Fibroblast of lung (primary cell): ENCODE results near the gene ADD2. TPM values are rescaled to one million over a fixed set of nuclear protein-coding genes. Genes with fewer than 3 reads are reported as not detected.
A peak's percentile ranks its signal among the peaks of the same experiment; 100 is the strongest.

ENCODE experiments used
- DNase-seq, 2 donors: peaks; one replicate each; pipeline versions ENCODE4 v3.0.0 to v3.0.0-alpha.2; 2010; ENCODE audit warnings: low read depth in 2 of 2
- H2AFZ ChIP-seq: 2 replicates; pipeline ENCODE4 v1.5.1; 2012; ENCODE audit warnings: low read length, control low read depth, inconsistent platforms
- H3K27ac ChIP-seq: 2 replicates; pipeline ENCODE4 v1.5.1; 2011; ENCODE audit warnings: low read length, control low read depth; ENCODE audit not compliant: insufficient read depth
- H3K27me3 ChIP-seq: 2 replicates; pipeline ENCODE4 v1.5.1; 2011; ENCODE audit warnings: mild to moderate bottlenecking, low read length; ENCODE audit not compliant: control insufficient read depth, insufficient read depth
- H3K36me3 ChIP-seq: 2 replicates; pipeline ENCODE4 v1.5.1; 2011; ENCODE audit warnings: low read length; ENCODE audit not compliant: control insufficient read depth, insufficient read depth
- H3K4me1 ChIP-seq: 2 replicates; pipeline ENCODE4 v1.5.1; 2011; ENCODE audit warnings: low read length; ENCODE audit not compliant: control insufficient read depth, insufficient read depth; ENCODE audit errors: extremely low read depth
- H3K4me2 ChIP-seq: 2 replicates; pipeline ENCODE4 v1.5.1; 2011; ENCODE audit warnings: low read length, control low read depth; ENCODE audit not compliant: insufficient read depth; ENCODE audit errors: extremely low read depth
- H3K4me3 ChIP-seq, 4 experiments: fragments of 200-600 bp in 1 of 4; sonication (generic) in 1 of 4; replicated peaks in 1 of 4; 2 replicates each; pipeline ENCODE4 v1.5.1; 2011 to 2016; ENCODE audit warnings: low read length in 4 of 4, low read depth in 3 of 4, mild to moderate bottlenecking in 3 of 4, control low read depth in 2 of 4, inconsistent platforms in 1 of 4, mixed read lengths in 1 of 4; ENCODE audit not compliant: insufficient read depth in 1 of 4; ENCODE audit errors: control extremely low read depth in 1 of 4
- H3K79me2 ChIP-seq: 2 replicates; pipeline ENCODE4 v1.5.1; 2012; ENCODE audit warnings: mild to moderate bottlenecking, low read length, inconsistent platforms; ENCODE audit not compliant: control insufficient read depth, insufficient read depth
- H3K9ac ChIP-seq: 2 replicates; pipeline ENCODE4 v1.5.1; 2011; ENCODE audit warnings: mild to moderate bottlenecking, low read length, control low read depth; ENCODE audit not compliant: insufficient read depth
- H3K9me3 ChIP-seq: 2 replicates; pipeline ENCODE4 v1.5.1; 2012; ENCODE audit warnings: low read depth, low read length; ENCODE audit not compliant: control insufficient read depth, insufficient read depth
- H4K20me1 ChIP-seq: 2 replicates; pipeline ENCODE4 v1.5.1; 2011; ENCODE audit warnings: low read length; ENCODE audit not compliant: control insufficient read depth, insufficient read depth; ENCODE audit errors: extremely low read depth
- EZH2 ChIP-seq: IDR thresholded peaks from 2 replicates; pipeline ENCODE4 v1.5.1; 2012; ENCODE audit warnings: low read length, control low read depth, mild to moderate bottlenecking; ENCODE audit errors: missing control alignments
- polyA plus RNA-seq, 2 donors: library from polyadenylated mRNA; depleted of rRNA in 1 of 2; stranded (reverse) in 1 of 2; unstranded in 1 of 2; fragments of >200 nt; gene quantifications; 2 replicates each; pipeline ENCODE4 v1.2.1, GENCODE V29; 2011 to 2012; ENCODE audit warnings: missing spikeins in 1 of 2
- total RNA-seq: library from RNA; depleted of rRNA; stranded (reverse); fragments of >200 nt; gene quantifications from 2 replicates; pipeline ENCODE4 v1.2.1, GENCODE V29; 2014
- TF ChIP-seq, protein P1 (sequence below), 2 donors: IDR thresholded peaks in 1 of 2; conservative IDR thresholded peaks in 1 of 2; 1 replicate in 1 of 2; 2 replicates in 1 of 2; pipeline ENCODE4 v1.5.1; 2011 to 2012; ENCODE audit warnings: low read length in 2 of 2, control low read depth in 1 of 2, inconsistent platforms in 1 of 2, low read depth in 1 of 2, mild to moderate bottlenecking in 1 of 2

ADD2 gene
- total and polyA plus RNA-seq, 2 donors (not counting 1 experiment from before 2014, with no cell fraction given), result 0.22 to 2.5 TPM

GRCh38 chr2:70671092-70671675 is 96.8 kb downstream of the ADD2 start:
- TF ChIP-seq, protein P1, sequence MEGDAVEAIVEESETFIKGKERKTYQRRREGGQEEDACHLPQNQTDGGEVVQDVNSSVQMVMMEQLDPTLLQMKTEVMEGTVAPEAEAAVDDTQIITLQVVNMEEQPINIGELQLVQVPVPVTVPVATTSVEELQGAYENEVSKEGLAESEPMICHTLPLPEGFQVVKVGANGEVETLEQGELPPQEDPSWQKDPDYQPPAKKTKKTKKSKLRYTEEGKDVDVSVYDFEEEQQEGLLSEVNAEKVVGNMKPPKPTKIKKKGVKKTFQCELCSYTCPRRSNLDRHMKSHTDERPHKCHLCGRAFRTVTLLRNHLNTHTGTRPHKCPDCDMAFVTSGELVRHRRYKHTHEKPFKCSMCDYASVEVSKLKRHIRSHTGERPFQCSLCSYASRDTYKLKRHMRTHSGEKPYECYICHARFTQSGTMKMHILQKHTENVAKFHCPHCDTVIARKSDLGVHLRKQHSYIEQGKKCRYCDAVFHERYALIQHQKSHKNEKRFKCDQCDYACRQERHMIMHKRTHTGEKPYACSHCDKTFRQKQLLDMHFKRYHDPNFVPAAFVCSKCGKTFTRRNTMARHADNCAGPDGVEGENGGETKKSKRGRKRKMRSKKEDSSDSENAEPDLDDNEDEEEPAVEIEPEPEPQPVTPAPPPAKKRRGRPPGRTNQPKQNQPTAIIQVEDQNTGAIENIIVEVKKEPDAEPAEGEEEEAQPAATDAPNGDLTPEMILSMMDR (conservative IDR thresholded peaks at IDR 0.05 in 1 of 2, IDR thresholded peaks at IDR 0.05 in 1 of 2; ENCODE audit: low read depth in 1 of 2, low read length in 2 of 2), result no peak
- TF ChIP-seq EZH2, result no peak
- no peak overlapping the region for H3K27ac ChIP-seq
- no peaks in the 10 kb centered on the region for H3K36me3 ChIP-seq
- no peak overlapping the region for H3K4me3 ChIP-seq
- no peaks in the 10 kb centered on the region for H3K4me1 ChIP-seq
- no peak overlapping the region for H2AFZ ChIP-seq
- no peak overlapping the region for H3K4me2 ChIP-seq
- H3K79me2 ChIP-seq, result no peaks in the 10 kb centered on the region
- H3K27me3 ChIP-seq, result no peaks in the 10 kb centered on the region
- H3K9me3 ChIP-seq, result no peaks in the 10 kb centered on the region
- DNase-seq, result peak in 1 of 2 donors; percentile 24
- H4K20me1 ChIP-seq, result no peaks in the 10 kb centered on the region
- H3K9ac ChIP-seq, result no peak overlapping the region

- H3K9ac ChIP-seq, result no peak overlapping the region
- TF ChIP-seq, protein P1 (conservative IDR thresholded peaks at IDR 0.05 in 1 of 2, IDR thresholded peaks at IDR 0.05 in 1 of 2; ENCODE audit: low read depth in 1 of 2, low read length in 2 of 2), result no peak
- TF ChIP-seq EZH2, result no peak
- H3K4me1 ChIP-seq, result no peaks in the 10 kb centered on the region
Measured at GRCh38 chr2:70670626-70671025, 97.4 kb downstream of the ADD2 start.

DNA sequence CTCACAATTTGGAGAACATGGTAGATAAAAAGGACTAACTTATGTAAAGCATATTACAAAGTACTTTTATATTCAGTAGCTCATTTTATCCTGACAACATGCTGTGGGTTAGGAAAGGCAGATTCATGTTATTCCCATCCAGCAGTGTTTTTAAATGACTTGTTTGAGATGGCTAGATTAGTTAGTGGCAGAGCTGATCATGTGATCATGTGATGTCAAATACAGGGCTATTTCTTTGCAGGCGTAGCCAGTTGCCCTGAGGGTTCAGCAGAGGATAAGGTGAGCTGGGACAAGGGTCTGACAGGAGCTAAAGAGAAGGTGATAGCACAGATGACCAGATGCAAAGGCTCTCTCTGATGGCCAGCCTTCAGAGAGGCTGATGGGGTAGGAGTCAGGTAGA is 97.8 kb downstream of the ADD2 start:
- no peak for DNase-seq
- no peaks in the 10 kb centered on the region for H3K27me3 ChIP-seq
- no peak overlapping the region for H2AFZ ChIP-seq
- no peak overlapping the region for H3K4me2 ChIP-seq
- no peaks in the 10 kb centered on the region for H3K9me3 ChIP-seq
- no peaks in the 10 kb centered on the region for H3K36me3 ChIP-seq
- H3K4me1 ChIP-seq, result no peaks in the 10 kb centered on the region
- no peak overlapping the region for H3K27ac ChIP-seq
- no peak overlapping the region for H3K9ac ChIP-seq
- no peaks in the 10 kb centered on the region for H4K20me1 ChIP-seq
- H3K79me2 ChIP-seq, result no peaks in the 10 kb centered on the region
- TF ChIP-seq, protein P1 (conservative IDR thresholded peaks at IDR 0.05 in 1 of 2, IDR thresholded peaks at IDR 0.05 in 1 of 2; ENCODE audit: low read depth in 1 of 2, low read length in 2 of 2), result no peak
- H3K4me3 ChIP-seq, result no peak overlapping the region

More at GRCh38 chr2:70670626-70671025, 97.4 kb downstream of the ADD2 start:
- Histone ChIP-seq H3K9me3 (no peaks in the 10 kb centered on the region), H3K27ac (no peak overlapping the region), H3K4me3 (no peak overlapping the region), H3K4me2 (no peak overlapping the region), H4K20me1 (no peaks in the 10 kb centered on the region), H3K27me3 (no peaks in the 10 kb centered on the region), H3K36me3 (no peaks in the 10 kb centered on the region), H2AFZ (no peak overlapping the region), H3K79me2 (no peaks in the 10 kb centered on the region)
- DNase-seq, result no peak
